Measurements from ENCODE around the gene APBA2.

DNA sequence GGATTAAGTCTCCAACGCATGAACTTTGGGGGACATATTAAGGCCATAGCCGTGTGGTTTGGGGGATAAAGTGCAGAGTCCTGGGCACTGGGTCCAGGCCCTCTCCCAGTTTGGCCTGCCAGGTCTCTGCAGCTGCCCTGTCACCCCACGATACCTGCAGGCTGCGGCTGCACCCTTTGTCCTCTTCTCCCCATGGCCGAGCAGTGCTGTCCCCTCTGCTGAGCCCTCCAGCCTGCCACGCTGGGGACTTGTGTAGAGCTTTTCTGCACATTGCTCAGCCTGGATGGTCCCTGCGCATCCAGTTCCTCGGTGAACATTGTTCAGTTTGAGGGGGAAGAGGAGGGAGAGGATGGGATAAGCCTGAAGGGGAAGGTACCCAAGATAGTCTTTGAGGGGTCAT, 167.2 kb downstream of the APBA2 start:
- TF ChIP-seq POLR2A (IDR thresholded peaks at IDR 0.05) (no peak), CTCF (IDR thresholded peaks at IDR 0.05) (no peak)
